ENCODE results near the gene HGFAC. TPM values are rescaled to one million over a fixed set of nuclear protein-coding genes. Genes with fewer than 3 reads are reported as not detected.

The HGFAC gene
- total and polyA plus RNA-seq, 2 of the 13 experiments (the other 11 are each of a cell fraction or from before 2014, with no cell fraction given): 8.5 to 63.6 TPM

GRCh38 chr4:3442460-3442958 lies 741 bp downstream of the HGFAC start (continued):
- TF ChIP-seq ATF2 (CRISPR knock-in tag; IDR thresholded peaks at IDR 0.05) (peak; percentile 77; the same call in 1 of the 2 replicates), ZNF121 (CRISPR knock-in tag; IDR thresholded peaks at IDR 0.05) (no peak), SMAD9 (CRISPR knock-in tag; IDR thresholded peaks at IDR 0.05) (no peak), CHD2 (IDR thresholded peaks at IDR 0.05; ENCODE audit: low read depth, low read length) (no peak), ZNF235 (CRISPR knock-in tag; IDR thresholded peaks at IDR 0.05; ENCODE audit: borderline replicate concordance) (no peak), ZMYM2 (CRISPR knock-in tag; IDR thresholded peaks at IDR 0.05) (no peak), TBP (CRISPR knock-in tag; IDR thresholded peaks at IDR 0.05) (no peak), TMF1 (CRISPR knock-in tag; IDR thresholded peaks at IDR 0.05; ENCODE audit: low read depth) (no peak), PRDM10 (CRISPR knock-in tag; IDR thresholded peaks at IDR 0.05; ENCODE audit: low read depth) (no peak), KDM1A (CRISPR knock-in tag; IDR thresholded peaks at IDR 0.05) (no peak), KLF16 (CRISPR knock-in tag; IDR thresholded peaks at IDR 0.05) (no peak), ATAD3A (CRISPR knock-in tag; IDR thresholded peaks at IDR 0.05) (no peak), REL (CRISPR knock-in tag; conservative IDR thresholded peaks at IDR 0.05) (no peak), HNRNPL (IDR thresholded peaks at IDR 0.05; ENCODE audit: low read depth, low read length) (no peak), ATRX (CRISPR knock-in tag; IDR thresholded peaks at IDR 0.05; ENCODE audit: borderline replicate concordance) (no peak), DNMT3B (CRISPR knock-in tag; conservative IDR thresholded peaks at IDR 0.05) (no peak), ZNF234 (CRISPR knock-in tag; conservative IDR thresholded peaks at IDR 0.05) (no peak), AHDC1 (CRISPR knock-in tag; IDR thresholded peaks at IDR 0.05; ENCODE audit: borderline replicate concordance) (0 out of 2 replicates have a peak, but pooled peaks have one; percentile 45)

Data from HepG2 (cell line).